Tongue (tissue), 2 donors: ENCODE results near the gene WNT9B. TPM values are rescaled to one million over a fixed set of nuclear protein-coding genes. Genes with fewer than 3 reads are reported as not detected.

Experiments
- DNase-seq: peaks from one replicate; pipeline ENCODE4 v3.0.0-alpha.2; 2015
- total RNA-seq: library from RNA; depleted of rRNA; stranded (reverse); fragments of >200 nt; gene quantifications from one replicate; pipeline ENCODE4 v1.2.3, GENCODE V29; 2014

WNT9B gene
- total RNA-seq, 1 donor from 2014 or later = not detected

DNA sequence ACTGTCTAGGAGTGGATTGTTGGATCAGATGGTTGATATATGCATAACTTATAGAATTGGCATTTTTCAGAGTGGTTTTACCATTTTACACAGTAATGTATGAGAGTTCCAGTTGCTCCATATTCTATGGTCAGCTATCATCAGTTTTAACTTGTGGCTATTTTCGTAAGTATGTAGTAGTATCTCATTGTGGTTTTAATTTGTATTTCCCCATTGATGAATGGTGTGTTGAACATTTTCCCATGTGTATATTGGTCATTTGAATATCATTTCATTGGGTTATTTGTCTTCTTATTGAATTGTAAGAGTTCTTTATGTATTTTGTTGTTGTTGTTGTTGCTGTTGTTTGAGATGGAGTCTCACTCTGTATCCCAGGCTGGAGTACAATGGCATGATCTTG lies 6.2 kb downstream of the WNT9B start:
- no peak for DNase-seq

DNA sequence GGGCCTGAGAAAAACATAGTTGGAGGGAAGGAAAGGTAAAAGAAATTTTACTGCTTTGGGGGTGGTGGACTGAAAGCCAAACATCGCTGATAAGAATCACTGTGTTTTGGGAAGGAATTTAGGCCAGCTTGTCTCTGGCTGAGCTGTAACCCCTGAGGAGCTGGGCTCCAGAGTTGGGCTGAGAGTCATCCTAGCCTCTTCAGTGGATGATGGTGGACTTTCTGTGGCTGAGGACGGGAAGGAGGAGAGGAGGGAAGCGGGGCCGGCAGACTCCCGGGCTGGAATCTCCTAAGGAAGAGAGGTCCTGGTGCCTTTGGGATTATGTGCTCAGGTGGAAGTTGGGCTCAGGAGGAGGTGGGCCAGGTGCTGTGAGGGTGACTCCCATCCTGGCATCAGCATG lies 8.6 kb downstream of the WNT9B start:
- DNase-seq = no peak

GRCh38 chr17:46862949-46863348 lies 11.6 kb downstream of the WNT9B start:
- no peak for DNase-seq

GRCh38 chr17:46863383-46864121 lies 12.2 kb downstream of the WNT9B start:
- no peak for DNase-seq

GRCh38 chr17:46865100-46865499 lies 13.7 kb downstream of the WNT9B start:
- no peak for DNase-seq

DNA sequence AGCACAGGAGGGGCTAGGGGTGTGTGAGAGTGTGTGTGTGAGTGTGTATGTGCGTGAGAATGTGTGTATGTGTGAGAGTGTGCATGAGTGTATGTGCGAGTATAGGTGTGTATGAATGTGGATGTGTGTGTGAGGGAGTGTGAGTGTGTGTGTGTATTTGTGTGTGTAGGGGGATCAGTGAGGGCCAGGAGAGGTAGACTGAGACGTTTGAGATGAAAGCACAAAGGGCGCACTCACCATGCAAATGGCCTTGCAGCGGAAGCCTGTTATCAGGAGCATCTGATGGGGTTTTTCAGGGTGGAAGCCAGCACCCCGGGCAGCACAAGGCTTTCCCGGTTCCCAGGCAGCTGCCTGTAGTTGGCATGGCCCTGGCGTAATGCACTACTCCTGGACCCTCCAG lies 14.9 kb downstream of the WNT9B start:
- DNase-seq = no peak

GRCh38 chr17:46866747-46867146 lies 15.4 kb downstream of the WNT9B start:
- DNase-seq = no peak

DNA sequence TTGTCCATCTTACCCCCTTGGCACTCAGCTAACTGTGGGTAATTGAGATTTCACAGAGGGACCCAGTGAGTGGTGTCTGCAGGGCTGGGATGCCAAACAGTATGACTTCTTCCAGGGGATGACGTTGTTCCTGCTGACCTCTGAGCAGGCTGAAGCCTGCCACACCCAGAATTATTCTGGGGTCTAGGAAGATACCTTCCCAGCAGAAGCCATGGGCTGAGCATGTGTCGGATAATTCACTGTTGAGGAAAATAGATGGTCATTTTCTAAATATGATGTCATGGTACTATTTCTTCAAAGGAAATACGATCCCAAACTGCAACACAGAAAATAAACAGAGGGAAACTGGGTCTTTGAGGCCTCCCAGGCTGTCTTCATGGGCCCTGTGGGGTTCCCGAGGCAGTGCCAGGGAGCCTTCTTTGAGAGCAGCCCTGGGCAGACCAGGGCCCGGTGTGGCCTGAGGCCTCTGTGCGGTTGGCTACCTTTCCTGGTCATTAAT lies 17.4 kb downstream of the WNT9B start:
- DNase-seq = no peak

DNA sequence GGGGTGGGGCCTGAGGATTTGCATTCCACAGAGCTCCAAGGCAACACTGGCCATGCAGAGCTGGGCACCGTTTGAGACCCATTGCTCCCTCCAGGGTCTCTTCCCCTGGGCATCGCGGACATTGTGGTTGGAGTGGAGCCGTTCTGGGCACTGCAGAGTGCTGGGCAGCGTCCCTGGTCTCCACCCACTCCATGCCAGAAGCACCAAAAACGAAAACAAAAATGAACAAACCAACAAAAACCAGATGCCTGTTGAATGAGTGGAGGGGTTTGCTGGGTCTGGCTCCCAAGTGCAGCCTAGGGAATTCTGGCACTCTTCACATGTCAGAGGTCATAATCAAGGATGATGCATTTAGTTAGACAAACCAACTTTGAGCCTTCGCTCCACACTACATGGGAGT lies 17.9 kb downstream of the WNT9B start:
- no peak for DNase-seq

GRCh38 chr17:46869975-46870803 lies 18.8 kb downstream of the WNT9B start:
- no peak for DNase-seq

- DNase-seq = no peak
Measured at GRCh38 chr17:46872421-46872820, 21.0 kb downstream of the WNT9B start.

GRCh38 chr17:46873941-46874645 lies 22.7 kb downstream of the WNT9B start:
- no peak for DNase-seq

- DNase-seq = no peak
Measured at GRCh38 chr17:46874906-46875305, 23.5 kb downstream of the WNT9B start.

- DNase-seq = no peak
Measured at GRCh38 chr17:46875849-46876352, 24.5 kb downstream of the WNT9B start.

GRCh38 chr17:46876353-46876887 lies 25.0 kb downstream of the WNT9B start:
- no peak for DNase-seq

DNA sequence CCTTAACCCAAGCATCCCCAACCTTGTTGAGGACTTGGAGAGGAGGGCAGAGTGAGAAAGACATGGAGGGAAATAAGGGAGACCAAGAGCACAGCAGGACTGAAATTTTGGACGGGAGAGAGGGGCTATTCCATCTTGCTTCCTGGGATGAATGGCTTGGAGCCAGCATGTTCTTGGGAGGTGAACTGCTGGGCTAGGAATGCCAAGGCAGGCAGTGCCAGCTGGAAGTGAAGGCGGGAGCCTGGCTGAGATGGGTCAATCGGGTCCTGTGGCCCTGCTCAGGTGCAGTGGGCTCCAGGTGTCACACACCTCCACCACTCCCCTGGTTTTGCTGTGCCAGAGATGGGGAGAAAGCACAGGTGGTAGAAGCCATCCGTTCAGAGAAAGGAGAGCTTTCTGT lies 25.5 kb downstream of the WNT9B start:
- no peak for DNase-seq

- no peak for DNase-seq
Measured at GRCh38 chr17:46877466-46877865, 26.1 kb downstream of the WNT9B start.

GRCh38 chr17:46878055-46878454 lies 26.7 kb downstream of the WNT9B start:
- no peak for DNase-seq

- no peak for DNase-seq
Measured at GRCh38 chr17:46879101-46879500, 27.7 kb downstream of the WNT9B start.

DNA sequence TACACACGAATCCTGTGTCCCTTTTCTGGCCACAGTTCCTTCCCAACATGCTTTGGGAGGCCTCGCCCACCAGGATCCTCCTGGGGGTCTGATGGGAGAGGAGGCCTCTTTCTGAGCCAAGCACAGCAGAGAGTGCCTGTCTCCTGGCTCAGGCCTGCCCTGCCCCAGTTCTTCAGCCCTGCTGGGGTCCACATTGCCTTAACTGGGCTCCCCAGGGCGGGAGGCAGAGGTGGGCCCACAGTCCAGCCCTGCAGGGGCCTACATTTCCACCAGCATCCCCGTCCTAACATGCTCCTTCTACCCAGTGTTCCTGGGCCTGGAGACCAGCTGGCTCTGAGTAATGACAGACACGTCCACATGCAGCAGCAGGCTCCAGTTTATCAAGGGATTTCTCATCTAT lies 29.6 kb downstream of the WNT9B start:
- no peak for DNase-seq

DNA sequence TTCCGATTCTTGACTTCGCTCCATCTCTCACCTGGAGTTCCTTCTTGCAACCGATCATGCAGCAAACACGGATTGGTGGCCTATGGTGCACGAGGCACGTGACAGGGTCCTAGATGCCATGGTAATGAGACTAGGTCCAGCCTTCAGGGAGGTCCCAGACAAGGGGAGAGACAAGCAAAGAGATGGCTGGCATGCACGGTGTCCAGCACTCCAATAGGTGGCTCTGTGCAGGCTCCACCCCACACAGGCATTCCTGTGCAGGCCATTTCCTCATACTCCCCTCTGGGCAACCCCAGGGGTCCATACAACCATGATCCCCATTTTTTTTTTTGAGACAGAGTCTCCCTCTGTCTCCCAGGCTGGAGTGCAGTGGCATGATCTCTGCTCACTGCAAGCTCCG lies 31.3 kb downstream of the WNT9B start:
- DNase-seq = no peak

- peak; percentile 27 for DNase-seq
Measured at GRCh38 chr17:46883871-46884520, 32.6 kb downstream of the WNT9B start.
